Sigmoid colon (tissue), 4 donors: ENCODE data around the gene CTXN3.

Source experiments
- CTCF ChIP-seq, 4 experiments: fragments of 450-650 bp in 3 of 4; fragments of 200-600 bp in 1 of 4; IDR thresholded peaks; one replicate each; pipeline ENCODE4 v1.5.1; 2016 to 2019; ENCODE audit warnings: antibody characterized with exemption in 4 of 4, mild to moderate bottlenecking in 3 of 4, moderate library complexity in 2 of 4
- POLR2AphosphoS5 ChIP-seq, 4 donors: sonication (generic); formaldehyde crosslinking; IDR thresholded peaks; one replicate each; pipeline ENCODE4 v1.6.1; 2017; ENCODE audit warnings: antibody characterized with exemption in 4 of 4

DNA sequence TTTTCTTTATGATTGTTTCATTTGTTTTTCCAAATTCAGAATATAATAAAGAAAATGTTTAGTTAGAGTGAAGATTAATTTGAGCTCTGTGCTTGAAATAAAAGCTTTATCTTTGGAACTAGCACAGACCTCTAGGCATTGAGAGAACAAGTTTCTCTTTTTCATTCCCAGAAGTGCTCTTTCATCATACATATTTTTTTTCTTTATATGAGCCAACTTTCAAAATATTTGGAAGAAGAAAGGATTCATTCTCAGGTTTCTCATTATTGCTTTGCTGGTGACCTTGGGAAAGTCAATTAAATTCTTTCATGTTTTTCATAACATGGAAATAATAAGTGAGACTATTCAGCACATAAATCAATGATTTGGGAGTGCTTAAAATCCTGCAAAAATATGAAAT, 16.8 kb downstream of the CTXN3 start:
- no peak for TF ChIP-seq CTCF (IDR thresholded peaks at IDR 0.05)
- no peak for TF ChIP-seq POLR2AphosphoS5 (IDR thresholded peaks at IDR 0.05)
